Natural killer cell treated with Interleukin-12 subunit alpha and Interleukin-12 subunit beta and Interleukin-15 and Interleukin-18, amount 100 ng/mL, for 72 hours (primary cell): Measurements from ENCODE around the gene GUCY1A1. TPM values are rescaled to one million over a fixed set of nuclear protein-coding genes. Genes with fewer than 3 reads are reported as not detected.

Experiments
- ATAC-seq, 2 donors: fragments of 150-1000 bp; cut with Tn5 transposase in 1 of 2; sonication (Bioruptor Pico), chemical (Tn5 transposase) in 1 of 2; 2 replicates each; pipeline ENCODE4 v1.10.0; 2021
- DNase-seq: peaks from one replicate; pipeline ENCODE4 v3.0.0; 2022; ENCODE audit warnings: low spot score
- H3K27ac Mint-ChIP-seq, 2 donors: 1 replicate in 1 of 2; 2 replicates in 1 of 2; pipeline ENCODE4 v1.8.0; 2022; ENCODE audit warnings: mixed read lengths in 2 of 2, mild to moderate bottlenecking in 1 of 2, moderate library complexity in 1 of 2
- H3K27me3 Mint-ChIP-seq, 2 donors: 1 replicate in 1 of 2; 2 replicates in 1 of 2; pipeline ENCODE4 v1.8.0; 2022; ENCODE audit warnings: mixed read lengths in 2 of 2
- H3K36me3 Mint-ChIP-seq: one replicate; pipeline ENCODE4 v1.8.0; 2022; ENCODE audit warnings: mixed read lengths
- H3K4me1 Mint-ChIP-seq, 2 donors: 1 replicate in 1 of 2; 2 replicates in 1 of 2; pipeline ENCODE4 v1.8.0; 2022; ENCODE audit warnings: low read depth in 2 of 2, mixed read lengths in 2 of 2, mild to moderate bottlenecking in 1 of 2
- H3K4me3 Mint-ChIP-seq: one replicate; pipeline ENCODE4 v1.8.0; 2022; ENCODE audit warnings: mixed read lengths
- H3K9me3 Mint-ChIP-seq: 2 replicates; pipeline ENCODE4 v1.8.0; 2022; ENCODE audit warnings: mixed read lengths
- total RNA-seq, 2 donors: library from RNA; stranded (reverse); gene quantifications; one replicate each; pipeline ENCODE4 v1.2.3, GENCODE V29; 2022

The GUCY1A1 gene
- total RNA-seq, 2 donors from 2014 or later: 0.64 to 0.95 TPM

- no peak overlapping the region for H3K27ac Mint-ChIP-seq
- ATAC-seq (no peak), DNase-seq (no peak)
- peaks cover 0 to 6% of the 10 kb centered on the region in 2 donors for H3K27me3 Mint-ChIP-seq
- peaks cover 13 to 14% of the 10 kb centered on the region in 2 donors for H3K4me1 Mint-ChIP-seq
- H3K4me3 Mint-ChIP-seq: no peak overlapping the region
- H3K9me3 Mint-ChIP-seq: no peaks in the 10 kb centered on the region
- H3K36me3 Mint-ChIP-seq: no peaks in the 10 kb centered on the region
Observed at GRCh38 chr4:155672342-155672741, 5.7 kb downstream of the GUCY1A1 start.

DNA sequence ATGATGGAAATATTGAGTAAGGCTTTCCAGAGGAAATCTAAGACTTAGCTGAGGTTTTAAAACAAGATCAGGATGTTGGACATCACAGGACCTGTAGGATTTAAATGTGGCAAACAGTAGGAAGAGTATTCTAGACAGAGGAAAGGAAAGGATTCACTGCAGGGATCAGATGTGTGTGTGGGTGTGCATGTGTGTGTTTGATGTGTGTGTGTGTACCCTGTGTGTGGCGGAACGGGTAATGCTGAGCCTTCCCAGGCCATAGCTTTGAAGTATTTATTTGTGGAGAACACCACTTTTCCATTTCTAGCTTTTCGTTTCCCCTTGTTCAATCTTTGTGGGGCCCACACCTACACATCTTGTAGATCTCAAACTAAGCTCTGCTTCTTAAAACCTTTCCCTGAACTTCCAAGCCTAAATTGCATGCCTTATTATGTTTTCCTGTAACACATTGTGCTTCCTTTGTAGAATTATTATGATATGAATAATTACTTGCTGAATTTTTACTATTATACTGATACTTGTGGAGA is 6.9 kb downstream of the GUCY1A1 start:
- H3K9me3 Mint-ChIP-seq: no peaks in the 10 kb centered on the region
- no peak overlapping the region for H3K4me3 Mint-ChIP-seq
- DNase-seq: no peak
- H3K27me3 Mint-ChIP-seq: peaks cover 0 to 6% of the 10 kb centered on the region in 2 donors
- H3K4me1 Mint-ChIP-seq: peaks cover 11 to 13% of the 10 kb centered on the region in 2 donors
- no peaks in the 10 kb centered on the region for H3K36me3 Mint-ChIP-seq
- ATAC-seq: no peak
- H3K27ac Mint-ChIP-seq: no peak overlapping the region

DNA sequence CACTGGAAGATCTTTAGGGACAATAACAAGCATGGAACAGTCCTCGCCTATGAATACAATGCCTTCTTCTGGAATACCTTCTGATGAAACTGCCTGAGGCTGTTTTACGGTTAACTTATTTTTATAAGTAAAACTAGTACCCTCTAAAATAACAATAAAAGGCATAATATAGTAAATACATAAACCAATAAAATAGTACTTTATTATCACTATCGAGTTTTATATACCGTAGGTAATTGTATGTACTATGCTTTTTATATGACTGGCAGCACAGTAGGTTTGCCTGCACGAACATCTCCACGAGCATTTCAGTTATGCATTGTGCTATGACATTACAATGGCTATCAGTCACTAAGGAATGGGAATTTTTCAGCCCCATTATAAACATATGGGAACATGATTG is 8.0 kb downstream of the GUCY1A1 start:
- peaks cover 11 to 13% of the 10 kb centered on the region in 2 donors for H3K4me1 Mint-ChIP-seq
- no peaks in the 10 kb centered on the region for H3K36me3 Mint-ChIP-seq
- ATAC-seq (no peak), DNase-seq (no peak)
- H3K27me3 Mint-ChIP-seq: peaks cover 0 to 5% of the 10 kb centered on the region in 2 donors
- no peak overlapping the region for H3K4me3 Mint-ChIP-seq
- no peaks in the 10 kb centered on the region for H3K9me3 Mint-ChIP-seq
- H3K27ac Mint-ChIP-seq: no peak overlapping the region

DNA sequence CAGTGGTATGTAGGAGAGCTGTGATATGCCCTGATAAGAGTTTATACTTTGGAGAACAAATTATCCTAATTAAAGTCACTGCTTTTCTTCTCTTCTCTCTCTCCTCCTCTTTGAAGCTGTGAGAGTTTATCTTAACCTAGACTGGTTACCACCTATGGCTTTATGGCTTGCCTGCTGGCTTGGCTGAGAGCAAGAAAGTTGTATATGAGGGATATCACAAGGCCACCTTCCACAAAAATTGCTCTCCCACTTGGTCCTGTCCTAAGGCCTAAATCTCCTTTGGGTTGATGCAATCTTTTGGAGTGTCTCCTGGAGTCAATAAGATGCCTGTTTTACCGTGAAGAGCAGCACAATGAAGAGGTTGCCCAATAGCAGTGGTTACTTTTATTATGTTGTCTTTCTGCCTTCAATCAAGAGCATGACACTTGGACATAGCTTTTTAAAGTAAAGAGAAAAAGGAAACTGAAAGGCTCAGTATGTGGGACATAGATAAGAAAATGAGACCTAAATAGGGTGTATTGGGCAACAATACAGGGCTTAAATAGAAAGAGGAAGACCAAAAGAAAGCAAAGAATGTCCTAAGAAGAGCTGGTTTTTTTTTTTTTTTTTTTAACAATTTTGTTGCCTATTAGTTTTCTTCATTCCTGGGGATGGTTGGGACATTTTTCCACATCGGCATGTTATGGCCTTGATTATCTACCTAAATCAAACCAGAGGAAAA is 9.2 kb downstream of the GUCY1A1 start:
- ATAC-seq: peak; percentile 33 to 92
- H3K27me3 Mint-ChIP-seq: no peaks in the 10 kb centered on the region
- peak overlapping the region; percentile 4 to 68 for H3K27ac Mint-ChIP-seq
- DNase-seq: no peak
- no peaks in the 10 kb centered on the region for H3K36me3 Mint-ChIP-seq
- peaks cover 11 to 13% of the 10 kb centered on the region in 2 donors for H3K4me1 Mint-ChIP-seq
- no peaks in the 10 kb centered on the region for H3K9me3 Mint-ChIP-seq
- H3K4me3 Mint-ChIP-seq: peak overlapping the region; percentile 62

GRCh38 chr4:155676430-155676825 is 9.8 kb downstream of the GUCY1A1 start:
- Mint-ChIP-seq H3K27me3 (no peaks in the 10 kb centered on the region), H3K27ac (peak overlapping the region; percentile 4 to 68), H3K4me1 (peaks cover 11 to 13% of the 10 kb centered on the region in 2 donors), H3K4me3 (peak overlapping the region; percentile 62), H3K36me3 (no peaks in the 10 kb centered on the region), H3K9me3 (no peaks in the 10 kb centered on the region)
- ATAC-seq (no peak), DNase-seq (no peak)

DNA sequence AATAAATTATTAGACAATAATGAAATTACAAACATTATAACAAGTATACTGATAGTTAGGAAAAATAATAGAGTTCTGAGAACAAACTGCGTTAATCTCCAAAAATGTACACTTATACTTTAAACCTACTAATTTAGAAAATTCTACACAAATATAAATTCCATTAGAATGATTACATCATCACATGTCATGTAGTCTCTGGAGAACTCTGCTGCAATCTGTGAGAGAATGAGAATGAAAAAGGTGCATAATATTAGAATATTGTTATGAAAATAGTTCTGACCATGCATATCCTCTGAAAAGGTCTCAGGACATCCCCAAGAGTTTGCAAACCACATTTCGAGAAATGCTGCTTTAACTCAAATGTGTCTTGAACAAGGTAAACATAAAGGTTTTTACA is 11.4 kb downstream of the GUCY1A1 start:
- Mint-ChIP-seq H3K27me3 (peaks cover 0 to 4% of the 10 kb centered on the region in 2 donors), H3K27ac (no peak overlapping the region), H3K4me3 (no peak overlapping the region), H3K9me3 (no peaks in the 10 kb centered on the region), H3K4me1 (peaks cover 13 to 15% of the 10 kb centered on the region in 2 donors), H3K36me3 (no peaks in the 10 kb centered on the region)
- no peak for ATAC-seq
- DNase-seq: no peak

- H3K9me3 Mint-ChIP-seq: no peaks in the 10 kb centered on the region
- peaks cover 0 to 4% of the 10 kb centered on the region in 2 donors for H3K27me3 Mint-ChIP-seq
- ATAC-seq (no peak), DNase-seq (no peak)
- H3K4me1 Mint-ChIP-seq: peaks cover 13 to 15% of the 10 kb centered on the region in 2 donors
- H3K27ac Mint-ChIP-seq: no peak overlapping the region
- no peak overlapping the region for H3K4me3 Mint-ChIP-seq
- H3K36me3 Mint-ChIP-seq: no peaks in the 10 kb centered on the region
Observed at GRCh38 chr4:155679343-155679742, 12.7 kb downstream of the GUCY1A1 start.

- peaks cover 0 to 4% of the 10 kb centered on the region in 2 donors for H3K27me3 Mint-ChIP-seq
- no peaks in the 10 kb centered on the region for H3K36me3 Mint-ChIP-seq
- H3K4me3 Mint-ChIP-seq: no peak overlapping the region
- no peak overlapping the region for H3K27ac Mint-ChIP-seq
- ATAC-seq (no peak), DNase-seq (no peak)
- H3K9me3 Mint-ChIP-seq: no peaks in the 10 kb centered on the region
- peaks cover 1 to 9% of the 10 kb centered on the region in 2 donors for H3K4me1 Mint-ChIP-seq
Observed at GRCh38 chr4:155681886-155682285, 15.2 kb downstream of the GUCY1A1 start.

DNA sequence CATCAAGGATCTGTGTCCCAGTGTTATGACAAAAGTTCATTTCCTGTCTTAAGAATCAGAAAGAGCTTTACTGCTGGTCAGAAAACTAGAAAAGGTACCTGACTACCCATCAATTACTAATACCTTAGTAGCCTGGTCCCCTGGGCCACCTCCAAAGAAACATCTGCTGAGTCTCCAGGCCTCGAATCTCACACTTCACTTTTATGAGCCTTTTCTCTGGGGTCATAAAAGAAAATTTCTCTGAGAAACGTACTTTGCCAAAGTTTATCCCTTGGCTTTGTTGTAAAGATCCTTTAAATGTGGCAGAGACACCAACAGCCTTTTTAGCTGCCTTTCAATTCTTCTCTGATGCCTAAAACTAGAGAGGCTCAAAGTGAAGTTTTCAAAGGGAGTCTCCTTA is 17.8 kb downstream of the GUCY1A1 start:
- no peaks in the 10 kb centered on the region for H3K9me3 Mint-ChIP-seq
- peaks cover 0 to 8% of the 10 kb centered on the region in 2 donors for H3K4me1 Mint-ChIP-seq
- ATAC-seq: no peak
- no peak overlapping the region for H3K27ac Mint-ChIP-seq
- peaks cover 0 to 4% of the 10 kb centered on the region in 2 donors for H3K27me3 Mint-ChIP-seq
- no peak overlapping the region for H3K4me3 Mint-ChIP-seq
- H3K36me3 Mint-ChIP-seq: no peaks in the 10 kb centered on the region
- no peak for DNase-seq

GRCh38 chr4:155684892-155685541 is 18.4 kb downstream of the GUCY1A1 start:
- Mint-ChIP-seq H3K27me3 (peaks cover 0 to 4% of the 10 kb centered on the region in 2 donors), H3K36me3 (no peaks in the 10 kb centered on the region), H3K4me3 (no peak overlapping the region), H3K4me1 (peaks cover 0 to 8% of the 10 kb centered on the region in 2 donors), H3K9me3 (no peaks in the 10 kb centered on the region), H3K27ac (no peak overlapping the region)
- DNase-seq (no peak), ATAC-seq (no peak)

- no peak overlapping the region for H3K4me3 Mint-ChIP-seq
- H3K27ac Mint-ChIP-seq: no peak overlapping the region
- H3K4me1 Mint-ChIP-seq: peaks cover 0 to 4% of the 10 kb centered on the region in 2 donors
- H3K9me3 Mint-ChIP-seq: no peaks in the 10 kb centered on the region
- ATAC-seq: no peak
- DNase-seq: no peak
- H3K36me3 Mint-ChIP-seq: no peaks in the 10 kb centered on the region
- H3K27me3 Mint-ChIP-seq: no peaks in the 10 kb centered on the region
Observed at GRCh38 chr4:155687380-155687982, 20.8 kb downstream of the GUCY1A1 start.

GRCh38 chr4:155688211-155688610 is 21.6 kb downstream of the GUCY1A1 start:
- no peaks in the 10 kb centered on the region for H3K27me3 Mint-ChIP-seq
- ATAC-seq: no peak
- no peak overlapping the region for H3K27ac Mint-ChIP-seq
- no peaks in the 10 kb centered on the region for H3K36me3 Mint-ChIP-seq
- DNase-seq: no peak
- H3K9me3 Mint-ChIP-seq: no peaks in the 10 kb centered on the region
- no peak overlapping the region for H3K4me3 Mint-ChIP-seq
- peaks cover 0 to 4% of the 10 kb centered on the region in 2 donors for H3K4me1 Mint-ChIP-seq

GRCh38 chr4:155688860-155689259 is 22.2 kb downstream of the GUCY1A1 start:
- Mint-ChIP-seq H3K4me3 (no peak overlapping the region), H3K4me1 (peaks cover 0 to 4% of the 10 kb centered on the region in 2 donors), H3K9me3 (no peaks in the 10 kb centered on the region), H3K27me3 (no peaks in the 10 kb centered on the region), H3K36me3 (no peaks in the 10 kb centered on the region), H3K27ac (no peak overlapping the region)
- ATAC-seq: no peak
- no peak for DNase-seq
